ENCODE data around the gene TRPC6.
"Not testable (repeated sequence)": the region's sequence is repeated elsewhere in the genome, so short reads cannot be mapped to it uniquely, and the experiment has no call there.

Gene TRPC6

GRCh38 chr11:101516546-101516945 is 67.3 kb downstream of the TRPC6 start:
- DNase-seq = no peak

- DNase-seq = no peak
Measured at GRCh38 chr11:101511065-101511464, 72.7 kb downstream of the TRPC6 start.

GRCh38 chr11:101510591-101510990 is 73.2 kb downstream of the TRPC6 start:
- DNase-seq = no peak

GRCh38 chr11:101509922-101510321 is 73.9 kb downstream of the TRPC6 start:
- DNase-seq = no peak

- DNase-seq = no peak
Measured at GRCh38 chr11:101508370-101508769, 75.4 kb downstream of the TRPC6 start.

- DNase-seq = no peak
Measured at GRCh38 chr11:101498891-101499290, 84.9 kb downstream of the TRPC6 start.

GRCh38 chr11:101497291-101497690 is 86.5 kb downstream of the TRPC6 start:
- DNase-seq = no peak

GRCh38 chr11:101487775-101488174 is 96.0 kb downstream of the TRPC6 start:
- DNase-seq = no peak

GRCh38 chr11:101482556-101483124 is 101.2 kb downstream of the TRPC6 start:
- no peak for DNase-seq

- no peak for DNase-seq
Measured at GRCh38 chr11:101478587-101479369, 105.0 kb downstream of the TRPC6 start.

GRCh38 chr11:101477926-101478325 is 105.9 kb downstream of the TRPC6 start:
- no peak for DNase-seq

GRCh38 chr11:101476191-101476590 is 107.6 kb downstream of the TRPC6 start:
- DNase-seq = no peak

- no peak for DNase-seq
Measured at GRCh38 chr11:101475699-101476098, 108.1 kb downstream of the TRPC6 start.

GRCh38 chr11:101474666-101475065 is 109.1 kb downstream of the TRPC6 start:
- DNase-seq = no peak

- DNase-seq = no peak
Measured at GRCh38 chr11:101470881-101471520, 112.8 kb downstream of the TRPC6 start.

GRCh38 chr11:101470419-101470818 is 113.4 kb downstream of the TRPC6 start:
- DNase-seq = no peak

GRCh38 chr11:101466352-101466751 is 117.5 kb downstream of the TRPC6 start:
- DNase-seq = no peak

- not testable (repeated sequence) for DNase-seq
Measured at GRCh38 chr11:101464388-101464787, 119.4 kb downstream of the TRPC6 start.

- DNase-seq = no peak
Measured at GRCh38 chr11:101459020-101459419, 124.8 kb downstream of the TRPC6 start.

- no peak for DNase-seq
Measured at GRCh38 chr11:101458161-101458560, 125.6 kb downstream of the TRPC6 start.

GRCh38 chr11:101456812-101457211 is 127.0 kb downstream of the TRPC6 start:
- DNase-seq = peak in 1 of 2 experiments; percentile 18

GRCh38 chr11:101453682-101454081 is 130.1 kb downstream of the TRPC6 start:
- DNase-seq = no peak

GRCh38 chr11:101448881-101449442 is 134.8 kb downstream of the TRPC6 start:
- no peak for DNase-seq

- DNase-seq = no peak
Measured at GRCh38 chr11:101446726-101447125, 137.1 kb downstream of the TRPC6 start.

Data from NCI-H2081 (cell line).